GM23338 (cell line): ENCODE measurements around the gene NFATC1. TPM values are rescaled to one million over a fixed set of nuclear protein-coding genes. Genes with fewer than 3 reads are reported as not detected.

Source experiments
- ATAC-seq: fragments of 200-7000 bp; cut with Tn5 transposase; 3 replicates; pipeline ENCODE4 v1.9.1; 2020
- DNase-seq: peaks from one replicate; pipeline ENCODE4 v3.0.0-alpha.2; 2015; ENCODE audit warnings: low spot score
- H2AFZ ChIP-seq: fragments of 200-600 bp; sonication (generic); 2 replicates; pipeline ENCODE4 v1.8.0; 2016; ENCODE audit warnings: antibody characterized with exemption, mild to moderate bottlenecking, moderate library complexity
- H3F3A ChIP-seq: fragments of 200-600 bp; sonication (generic); replicated peaks from 2 replicates; pipeline ENCODE4 v1.8.0; 2017; ENCODE audit warnings: antibody characterized with exemption, mixed run types, low read depth
- H3K27ac ChIP-seq: fragments of 200-600 bp; sonication (generic); 2 replicates; pipeline ENCODE4 v1.6.1; 2016; ENCODE audit warnings: low read depth
- H3K27me3 ChIP-seq: fragments of 200-600 bp; sonication (generic); 2 replicates; pipeline ENCODE4 v1.8.0; 2016; ENCODE audit warnings: mild to moderate bottlenecking, mixed run types, moderate library complexity; ENCODE audit not compliant: insufficient read depth
- H3K36me3 ChIP-seq: fragments of 200-600 bp; sonication (generic); 2 replicates; pipeline ENCODE4 v1.8.0; 2016; ENCODE audit warnings: mild to moderate bottlenecking; ENCODE audit not compliant: insufficient read depth
- H3K4me1 ChIP-seq: fragments of 200-600 bp; sonication (generic); 2 replicates; pipeline ENCODE4 v1.8.0; 2016; ENCODE audit warnings: mild to moderate bottlenecking, moderate library complexity; ENCODE audit not compliant: insufficient read depth
- H3K4me2 ChIP-seq: fragments of 200-600 bp; sonication (generic); 2 replicates; pipeline ENCODE4 v1.7.1; 2017; ENCODE audit warnings: mixed run types
- H3K4me3 ChIP-seq: fragments of 200-600 bp; sonication (generic); 2 replicates; pipeline ENCODE4 v1.6.1; 2016; ENCODE audit warnings: mixed run types
- H3K79me2 ChIP-seq: fragments of 200-600 bp; sonication (generic); replicated peaks from 2 replicates; pipeline ENCODE4 v1.8.0; 2017; ENCODE audit warnings: mild to moderate bottlenecking; ENCODE audit not compliant: insufficient read depth
- H3K9me2 ChIP-seq: fragments of 200-600 bp; sonication (generic); 2 replicates; pipeline ENCODE4 v1.8.0; 2017; ENCODE audit not compliant: insufficient read depth
- H4K20me1 ChIP-seq: fragments of 200-600 bp; sonication (generic); replicated peaks from 2 replicates; pipeline ENCODE4 v1.8.0; 2017; ENCODE audit warnings: mild to moderate bottlenecking; ENCODE audit not compliant: insufficient read depth
- H3K27ac Mint-ChIP-seq: 2 replicates; pipeline ENCODE4 v1.8.0; 2020; ENCODE audit warnings: inconsistent platforms, mild to moderate bottlenecking, moderate library complexity, mixed read lengths
- H3K27me3 Mint-ChIP-seq: 3 replicates; pipeline ENCODE4 v1.8.0; 2022; ENCODE audit warnings: low read depth, mild to moderate bottlenecking, moderate library complexity, mixed read lengths, inconsistent platforms; ENCODE audit not compliant: insufficient read depth, poor library complexity
- H3K36me3 Mint-ChIP-seq: 3 replicates; pipeline ENCODE4 v1.8.0; 2021; ENCODE audit warnings: low read depth, mild to moderate bottlenecking, inconsistent platforms, moderate library complexity, mixed read lengths
- H3K4me1 Mint-ChIP-seq: 3 replicates; pipeline ENCODE4 v1.8.0; 2020; ENCODE audit warnings: mild to moderate bottlenecking, inconsistent platforms, mixed read lengths
- H3K4me3 Mint-ChIP-seq: 3 replicates; pipeline ENCODE4 v1.8.0; 2021; ENCODE audit warnings: moderate library complexity, mild to moderate bottlenecking, inconsistent platforms, mixed read lengths
- H3K9me3 Mint-ChIP-seq: 3 replicates; pipeline ENCODE4 v1.8.0; 2020; ENCODE audit warnings: moderate library complexity, mild to moderate bottlenecking, inconsistent platforms, mixed read lengths
- CREB1 ChIP-seq: fragments of 250-450 bp; sonication (Bioruptor Pico); IDR thresholded peaks from 2 replicates; pipeline ENCODE4 v1.5.0; 2020; ENCODE audit warnings: low read depth, mild to moderate bottlenecking, moderate library complexity
- EZH2 ChIP-seq: fragments of 200-600 bp; sonication (generic); IDR thresholded peaks from one replicate; pipeline ENCODE4 v1.8.0; 2017; ENCODE audit warnings: antibody characterized with exemption, mild to moderate bottlenecking, low read depth; ENCODE audit not compliant: unreplicated experiment
- EZH2phosphoT487 ChIP-seq: fragments of 200-600 bp; sonication (generic); IDR thresholded peaks from one replicate; pipeline ENCODE4 v1.8.1; 2018; ENCODE audit warnings: antibody characterized with exemption; ENCODE audit not compliant: unreplicated experiment
- JUNB ChIP-seq: IDR thresholded peaks from one replicate; pipeline ENCODE4 v1.6.1; 2016; ENCODE audit warnings: antibody characterized with exemption; ENCODE audit not compliant: unreplicated experiment
- NANOG ChIP-seq: IDR thresholded peaks from 2 replicates; pipeline ENCODE4 v1.6.1; 2016; ENCODE audit warnings: antibody characterized with exemption, borderline replicate concordance
- POLR2AphosphoS5 ChIP-seq: IDR thresholded peaks from 2 replicates; pipeline ENCODE4 v1.6.1; 2016; ENCODE audit warnings: antibody characterized with exemption, low read depth
- STAT1 ChIP-seq: IDR thresholded peaks from one replicate; pipeline ENCODE4 v1.6.1; 2016; ENCODE audit warnings: antibody characterized with exemption; ENCODE audit not compliant: unreplicated experiment
- ZNF114 ChIP-seq: fragments of 250-450 bp; sonication (Bioruptor Pico); IDR thresholded peaks from 2 replicates; pipeline ENCODE4 v1.5.0; 2020; ENCODE audit warnings: mild to moderate bottlenecking, moderate library complexity
- ZNF331 ChIP-seq: fragments of 250-450 bp; sonication (Bioruptor Pico); IDR thresholded peaks from 2 replicates; pipeline ENCODE4 v1.5.0; 2020; ENCODE audit warnings: low read depth, mild to moderate bottlenecking, moderate library complexity
- polyA plus RNA-seq: library from polyadenylated mRNA; unstranded; fragments of >200 nt; fragmentation: Nextera tagmentation; extraction: Ambion mirVana; gene quantifications from 2 replicates; pipeline ENCODE4 v1.2.1, GENCODE V29; 2016
- total RNA-seq: library from RNA; depleted of rRNA; stranded (reverse); fragments of >200 nt; shearing (Covaris generic); gene quantifications from 2 replicates; pipeline ENCODE4 v1.2.3, GENCODE V29; 2014
- TF ChIP-seq, protein P1 (sequence below): fragments of 250-450 bp; sonication (Bioruptor Pico); IDR thresholded peaks from 2 replicates; pipeline ENCODE4 v1.5.0; 2020; ENCODE audit warnings: mild to moderate bottlenecking, moderate library complexity
- TF ChIP-seq, protein P2 (sequence below), 2 experiments: fragments of 200-600 bp in 1 of 2; sonication (generic) in 1 of 2; conservative IDR thresholded peaks; 2 replicates each; pipeline versions ENCODE4 v1.5.1 to v1.6.1; 2016 to 2017; ENCODE audit warnings: antibody characterized with exemption in 2 of 2, low read depth in 2 of 2, mild to moderate bottlenecking in 2 of 2, moderate library complexity in 1 of 2
- TF ChIP-seq, protein P3 (sequence below): IDR thresholded peaks from 2 replicates; pipeline ENCODE4 v1.6.1; 2016; ENCODE audit warnings: antibody characterized with exemption
- TF ChIP-seq, protein P4 (sequence below): IDR thresholded peaks from one replicate; pipeline ENCODE4 v1.6.1; 2018; ENCODE audit warnings: antibody characterized with exemption; ENCODE audit not compliant: unreplicated experiment

Gene NFATC1
- total and polyA plus RNA-seq, 2 experiments from 2014 or later, result 3.9 to 6.4 TPM

DNA sequence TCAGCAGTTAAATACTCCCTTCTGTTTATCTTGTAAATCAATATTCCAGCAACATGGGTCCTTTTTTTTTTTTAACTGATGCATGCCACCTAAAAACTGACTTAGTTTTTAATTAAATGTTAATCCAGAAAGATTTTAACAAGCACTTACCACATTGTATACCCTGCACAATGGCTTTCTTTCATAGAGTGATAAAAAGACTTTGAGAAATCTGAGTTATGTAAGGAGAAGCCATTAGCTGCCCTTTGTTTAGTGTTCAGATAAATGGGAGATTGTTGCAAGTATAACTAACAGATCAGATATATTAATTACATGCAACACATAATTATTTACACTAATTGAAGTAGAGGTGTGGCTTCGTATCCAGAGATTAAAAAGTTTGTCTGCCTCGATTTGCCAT lies 22.7 kb upstream of the NFATC1 start:
- Mint-ChIP-seq H3K27ac (no peak overlapping the region), H3K9me3 (no peaks in the 10 kb centered on the region), H3K27me3 (peaks cover 2% of the 10 kb centered on the region), H3K4me1 (no peaks in the 10 kb centered on the region), H3K4me3 (no peak overlapping the region), H3K36me3 (no peaks in the 10 kb centered on the region; the same call in 1 of the 3 replicates)
- Histone ChIP-seq H3K4me1 (no peaks in the 10 kb centered on the region), H3K4me2 (no peak overlapping the region), H3F3A (0 out of 2 replicates have a peak, but pooled peaks cover 1% of the 10 kb centered on the region), H3K9me2 (no peaks in the 10 kb centered on the region), H3K27me3 (no peaks in the 10 kb centered on the region), H2AFZ (no peak overlapping the region), H3K36me3 (no peaks in the 10 kb centered on the region), H3K27ac (no peak overlapping the region), H3K79me2 (no peaks in the 10 kb centered on the region), H4K20me1 (no peaks in the 10 kb centered on the region), H3K4me3 (no peak overlapping the region)
- ATAC-seq, result no peak
- TF ChIP-seq STAT1 (no peak), EZH2phosphoT487 (no peak), ZNF331 (no peak), JUNB (no peak), NANOG (no peak), ZNF114 (CRISPR knock-in tag) (no peak), CREB1 (CRISPR knock-in tag) (no peak), EZH2 (no peak), POLR2AphosphoS5 (no peak)
- TF ChIP-seq, protein P1, sequence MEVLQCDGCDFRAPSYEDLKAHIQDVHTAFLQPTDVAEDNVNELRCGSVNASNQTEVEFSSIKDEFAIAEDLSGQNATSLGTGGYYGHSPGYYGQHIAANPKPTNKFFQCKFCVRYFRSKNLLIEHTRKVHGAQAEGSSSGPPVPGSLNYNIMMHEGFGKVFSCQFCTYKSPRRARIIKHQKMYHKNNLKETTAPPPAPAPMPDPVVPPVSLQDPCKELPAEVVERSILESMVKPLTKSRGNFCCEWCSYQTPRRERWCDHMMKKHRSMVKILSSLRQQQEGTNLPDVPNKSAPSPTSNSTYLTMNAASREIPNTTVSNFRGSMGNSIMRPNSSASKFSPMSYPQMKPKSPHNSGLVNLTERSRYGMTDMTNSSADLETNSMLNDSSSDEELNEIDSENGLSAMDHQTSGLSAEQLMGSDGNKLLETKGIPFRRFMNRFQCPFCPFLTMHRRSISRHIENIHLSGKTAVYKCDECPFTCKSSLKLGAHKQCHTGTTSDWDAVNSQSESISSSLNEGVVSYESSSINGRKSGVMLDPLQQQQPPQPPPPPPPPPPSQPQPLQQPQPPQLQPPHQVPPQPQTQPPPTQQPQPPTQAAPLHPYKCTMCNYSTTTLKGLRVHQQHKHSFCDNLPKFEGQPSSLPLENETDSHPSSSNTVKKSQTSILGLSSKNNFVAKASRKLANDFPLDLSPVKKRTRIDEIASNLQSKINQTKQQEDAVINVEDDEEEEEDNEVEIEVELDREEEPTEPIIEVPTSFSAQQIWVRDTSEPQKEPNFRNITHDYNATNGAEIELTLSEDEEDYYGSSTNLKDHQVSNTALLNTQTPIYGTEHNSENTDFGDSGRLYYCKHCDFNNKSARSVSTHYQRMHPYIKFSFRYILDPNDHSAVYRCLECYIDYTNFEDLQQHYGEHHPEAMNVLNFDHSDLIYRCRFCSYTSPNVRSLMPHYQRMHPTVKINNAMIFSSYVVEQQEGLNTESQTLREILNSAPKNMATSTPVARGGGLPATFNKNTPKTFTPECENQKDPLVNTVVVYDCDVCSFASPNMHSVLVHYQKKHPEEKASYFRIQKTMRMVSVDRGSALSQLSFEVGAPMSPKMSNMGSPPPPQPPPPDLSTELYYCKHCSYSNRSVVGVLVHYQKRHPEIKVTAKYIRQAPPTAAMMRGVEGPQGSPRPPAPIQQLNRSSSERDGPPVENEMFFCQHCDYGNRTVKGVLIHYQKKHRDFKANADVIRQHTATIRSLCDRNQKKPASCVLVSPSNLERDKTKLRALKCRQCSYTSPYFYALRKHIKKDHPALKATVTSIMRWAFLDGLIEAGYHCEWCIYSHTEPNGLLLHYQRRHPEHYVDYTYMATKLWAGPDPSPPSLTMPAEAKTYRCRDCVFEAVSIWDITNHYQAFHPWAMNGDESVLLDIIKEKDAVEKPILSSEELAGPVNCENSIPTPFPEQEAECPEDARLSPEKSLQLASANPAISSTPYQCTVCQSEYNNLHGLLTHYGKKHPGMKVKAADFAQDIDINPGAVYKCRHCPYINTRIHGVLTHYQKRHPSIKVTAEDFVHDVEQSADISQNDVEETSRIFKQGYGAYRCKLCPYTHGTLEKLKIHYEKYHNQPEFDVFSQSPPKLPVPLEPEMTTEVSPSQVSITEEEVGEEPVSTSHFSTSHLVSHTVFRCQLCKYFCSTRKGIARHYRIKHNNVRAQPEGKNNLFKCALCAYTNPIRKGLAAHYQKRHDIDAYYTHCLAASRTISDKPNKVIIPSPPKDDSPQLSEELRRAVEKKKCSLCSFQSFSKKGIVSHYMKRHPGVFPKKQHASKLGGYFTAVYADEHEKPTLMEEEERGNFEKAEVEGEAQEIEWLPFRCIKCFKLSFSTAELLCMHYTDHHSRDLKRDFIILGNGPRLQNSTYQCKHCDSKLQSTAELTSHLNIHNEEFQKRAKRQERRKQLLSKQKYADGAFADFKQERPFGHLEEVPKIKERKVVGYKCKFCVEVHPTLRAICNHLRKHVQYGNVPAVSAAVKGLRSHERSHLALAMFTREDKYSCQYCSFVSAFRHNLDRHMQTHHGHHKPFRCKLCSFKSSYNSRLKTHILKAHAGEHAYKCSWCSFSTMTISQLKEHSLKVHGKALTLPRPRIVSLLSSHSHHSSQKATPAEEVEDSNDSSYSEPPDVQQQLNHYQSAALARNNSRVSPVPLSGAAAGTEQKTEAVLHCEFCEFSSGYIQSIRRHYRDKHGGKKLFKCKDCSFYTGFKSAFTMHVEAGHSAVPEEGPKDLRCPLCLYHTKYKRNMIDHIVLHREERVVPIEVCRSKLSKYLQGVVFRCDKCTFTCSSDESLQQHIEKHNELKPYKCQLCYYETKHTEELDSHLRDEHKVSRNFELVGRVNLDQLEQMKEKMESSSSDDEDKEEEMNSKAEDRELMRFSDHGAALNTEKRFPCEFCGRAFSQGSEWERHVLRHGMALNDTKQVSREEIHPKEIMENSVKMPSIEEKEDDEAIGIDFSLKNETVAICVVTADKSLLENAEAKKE (CRISPR knock-in tag), result no peak
- TF ChIP-seq, protein P2, sequence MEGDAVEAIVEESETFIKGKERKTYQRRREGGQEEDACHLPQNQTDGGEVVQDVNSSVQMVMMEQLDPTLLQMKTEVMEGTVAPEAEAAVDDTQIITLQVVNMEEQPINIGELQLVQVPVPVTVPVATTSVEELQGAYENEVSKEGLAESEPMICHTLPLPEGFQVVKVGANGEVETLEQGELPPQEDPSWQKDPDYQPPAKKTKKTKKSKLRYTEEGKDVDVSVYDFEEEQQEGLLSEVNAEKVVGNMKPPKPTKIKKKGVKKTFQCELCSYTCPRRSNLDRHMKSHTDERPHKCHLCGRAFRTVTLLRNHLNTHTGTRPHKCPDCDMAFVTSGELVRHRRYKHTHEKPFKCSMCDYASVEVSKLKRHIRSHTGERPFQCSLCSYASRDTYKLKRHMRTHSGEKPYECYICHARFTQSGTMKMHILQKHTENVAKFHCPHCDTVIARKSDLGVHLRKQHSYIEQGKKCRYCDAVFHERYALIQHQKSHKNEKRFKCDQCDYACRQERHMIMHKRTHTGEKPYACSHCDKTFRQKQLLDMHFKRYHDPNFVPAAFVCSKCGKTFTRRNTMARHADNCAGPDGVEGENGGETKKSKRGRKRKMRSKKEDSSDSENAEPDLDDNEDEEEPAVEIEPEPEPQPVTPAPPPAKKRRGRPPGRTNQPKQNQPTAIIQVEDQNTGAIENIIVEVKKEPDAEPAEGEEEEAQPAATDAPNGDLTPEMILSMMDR (conservative IDR thresholded peaks at IDR 0.05; ENCODE audit: low read depth in 2 of 2), result no peak
- TF ChIP-seq, protein P3, sequence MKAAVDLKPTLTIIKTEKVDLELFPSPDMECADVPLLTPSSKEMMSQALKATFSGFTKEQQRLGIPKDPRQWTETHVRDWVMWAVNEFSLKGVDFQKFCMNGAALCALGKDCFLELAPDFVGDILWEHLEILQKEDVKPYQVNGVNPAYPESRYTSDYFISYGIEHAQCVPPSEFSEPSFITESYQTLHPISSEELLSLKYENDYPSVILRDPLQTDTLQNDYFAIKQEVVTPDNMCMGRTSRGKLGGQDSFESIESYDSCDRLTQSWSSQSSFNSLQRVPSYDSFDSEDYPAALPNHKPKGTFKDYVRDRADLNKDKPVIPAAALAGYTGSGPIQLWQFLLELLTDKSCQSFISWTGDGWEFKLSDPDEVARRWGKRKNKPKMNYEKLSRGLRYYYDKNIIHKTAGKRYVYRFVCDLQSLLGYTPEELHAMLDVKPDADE, result no peak
- TF ChIP-seq, protein P4, sequence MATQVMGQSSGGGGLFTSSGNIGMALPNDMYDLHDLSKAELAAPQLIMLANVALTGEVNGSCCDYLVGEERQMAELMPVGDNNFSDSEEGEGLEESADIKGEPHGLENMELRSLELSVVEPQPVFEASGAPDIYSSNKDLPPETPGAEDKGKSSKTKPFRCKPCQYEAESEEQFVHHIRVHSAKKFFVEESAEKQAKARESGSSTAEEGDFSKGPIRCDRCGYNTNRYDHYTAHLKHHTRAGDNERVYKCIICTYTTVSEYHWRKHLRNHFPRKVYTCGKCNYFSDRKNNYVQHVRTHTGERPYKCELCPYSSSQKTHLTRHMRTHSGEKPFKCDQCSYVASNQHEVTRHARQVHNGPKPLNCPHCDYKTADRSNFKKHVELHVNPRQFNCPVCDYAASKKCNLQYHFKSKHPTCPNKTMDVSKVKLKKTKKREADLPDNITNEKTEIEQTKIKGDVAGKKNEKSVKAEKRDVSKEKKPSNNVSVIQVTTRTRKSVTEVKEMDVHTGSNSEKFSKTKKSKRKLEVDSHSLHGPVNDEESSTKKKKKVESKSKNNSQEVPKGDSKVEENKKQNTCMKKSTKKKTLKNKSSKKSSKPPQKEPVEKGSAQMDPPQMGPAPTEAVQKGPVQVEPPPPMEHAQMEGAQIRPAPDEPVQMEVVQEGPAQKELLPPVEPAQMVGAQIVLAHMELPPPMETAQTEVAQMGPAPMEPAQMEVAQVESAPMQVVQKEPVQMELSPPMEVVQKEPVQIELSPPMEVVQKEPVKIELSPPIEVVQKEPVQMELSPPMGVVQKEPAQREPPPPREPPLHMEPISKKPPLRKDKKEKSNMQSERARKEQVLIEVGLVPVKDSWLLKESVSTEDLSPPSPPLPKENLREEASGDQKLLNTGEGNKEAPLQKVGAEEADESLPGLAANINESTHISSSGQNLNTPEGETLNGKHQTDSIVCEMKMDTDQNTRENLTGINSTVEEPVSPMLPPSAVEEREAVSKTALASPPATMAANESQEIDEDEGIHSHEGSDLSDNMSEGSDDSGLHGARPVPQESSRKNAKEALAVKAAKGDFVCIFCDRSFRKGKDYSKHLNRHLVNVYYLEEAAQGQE, result no peak
- no peak for DNase-seq
